Measurements from ENCODE around the gene ZMYND10. TPM values are rescaled to one million over a fixed set of nuclear protein-coding genes. Genes with fewer than 3 reads are reported as not detected.

ZMYND10 gene
- total and polyA plus RNA-seq, 2 experiments from 2014 or later = 0.29 to 0.31 TPM

DNA sequence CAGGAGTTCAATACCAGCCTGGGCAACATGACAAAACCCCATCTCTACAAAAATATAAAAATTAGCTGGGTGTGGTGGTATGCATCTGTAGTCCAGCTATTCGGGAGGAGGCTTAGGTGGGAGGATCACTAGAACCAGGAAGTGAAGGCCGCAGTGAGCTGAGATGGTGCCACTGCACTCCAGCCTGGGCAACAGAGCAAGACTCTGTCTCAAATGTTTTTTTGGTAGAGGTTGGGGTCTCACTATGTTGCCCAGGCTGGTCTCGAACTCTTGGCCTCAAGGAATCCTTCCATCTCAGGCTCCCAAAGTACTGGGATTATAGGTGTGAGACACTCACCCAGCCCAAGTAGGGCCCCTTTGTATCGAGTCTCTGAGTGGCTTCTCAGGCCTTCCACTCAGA, 51.4 kb downstream of the ZMYND10 start:
- H3K4me1 Mint-ChIP-seq = peaks cover 14% of the 10 kb centered on the region
- peaks cover 23% of the 10 kb centered on the region for H3K36me3 Mint-ChIP-seq (ENCODE audit: low read depth)
- ATAC-seq (no peak), DNase-seq (ENCODE audit: low spot score) (no peak)
- Histone ChIP-seq H2AFZ (no peak overlapping the region), H3K4me3 (no peak overlapping the region), H3K27ac (ENCODE audit: low read depth) (no peak overlapping the region), H3K4me1 (ENCODE audit: insufficient read depth) (peaks cover 11% of the 10 kb centered on the region), H3K9me2 (ENCODE audit: insufficient read depth) (no peaks in the 10 kb centered on the region), H3K4me2 (no peak overlapping the region), H4K20me1 (replicated peaks; ENCODE audit: insufficient read depth) (no peaks in the 10 kb centered on the region), H3F3A (replicated peaks; ENCODE audit: low read depth) (0 out of 2 replicates have a peak, but pooled peaks cover 3% of the 10 kb centered on the region), H3K36me3 (ENCODE audit: insufficient read depth) (no peaks in the 10 kb centered on the region; the same call in 1 of the 2 replicates), H3K27me3 (ENCODE audit: insufficient read depth) (no peaks in the 10 kb centered on the region), H3K79me2 (replicated peaks; ENCODE audit: insufficient read depth) (peaks cover 17% of the 10 kb centered on the region)
- no peak for TF ChIP-seq POLR2AphosphoS5 (IDR thresholded peaks at IDR 0.05; ENCODE audit: low read depth)
- no peak for TF ChIP-seq EZH2 (IDR thresholded peaks at IDR 0.05; ENCODE audit: low read depth, unreplicated experiment)
- TF ChIP-seq, protein P1, sequence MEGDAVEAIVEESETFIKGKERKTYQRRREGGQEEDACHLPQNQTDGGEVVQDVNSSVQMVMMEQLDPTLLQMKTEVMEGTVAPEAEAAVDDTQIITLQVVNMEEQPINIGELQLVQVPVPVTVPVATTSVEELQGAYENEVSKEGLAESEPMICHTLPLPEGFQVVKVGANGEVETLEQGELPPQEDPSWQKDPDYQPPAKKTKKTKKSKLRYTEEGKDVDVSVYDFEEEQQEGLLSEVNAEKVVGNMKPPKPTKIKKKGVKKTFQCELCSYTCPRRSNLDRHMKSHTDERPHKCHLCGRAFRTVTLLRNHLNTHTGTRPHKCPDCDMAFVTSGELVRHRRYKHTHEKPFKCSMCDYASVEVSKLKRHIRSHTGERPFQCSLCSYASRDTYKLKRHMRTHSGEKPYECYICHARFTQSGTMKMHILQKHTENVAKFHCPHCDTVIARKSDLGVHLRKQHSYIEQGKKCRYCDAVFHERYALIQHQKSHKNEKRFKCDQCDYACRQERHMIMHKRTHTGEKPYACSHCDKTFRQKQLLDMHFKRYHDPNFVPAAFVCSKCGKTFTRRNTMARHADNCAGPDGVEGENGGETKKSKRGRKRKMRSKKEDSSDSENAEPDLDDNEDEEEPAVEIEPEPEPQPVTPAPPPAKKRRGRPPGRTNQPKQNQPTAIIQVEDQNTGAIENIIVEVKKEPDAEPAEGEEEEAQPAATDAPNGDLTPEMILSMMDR (conservative IDR thresholded peaks at IDR 0.05; ENCODE audit: low read depth in 2 of 2) = no peak
- TF ChIP-seq, protein P2, sequence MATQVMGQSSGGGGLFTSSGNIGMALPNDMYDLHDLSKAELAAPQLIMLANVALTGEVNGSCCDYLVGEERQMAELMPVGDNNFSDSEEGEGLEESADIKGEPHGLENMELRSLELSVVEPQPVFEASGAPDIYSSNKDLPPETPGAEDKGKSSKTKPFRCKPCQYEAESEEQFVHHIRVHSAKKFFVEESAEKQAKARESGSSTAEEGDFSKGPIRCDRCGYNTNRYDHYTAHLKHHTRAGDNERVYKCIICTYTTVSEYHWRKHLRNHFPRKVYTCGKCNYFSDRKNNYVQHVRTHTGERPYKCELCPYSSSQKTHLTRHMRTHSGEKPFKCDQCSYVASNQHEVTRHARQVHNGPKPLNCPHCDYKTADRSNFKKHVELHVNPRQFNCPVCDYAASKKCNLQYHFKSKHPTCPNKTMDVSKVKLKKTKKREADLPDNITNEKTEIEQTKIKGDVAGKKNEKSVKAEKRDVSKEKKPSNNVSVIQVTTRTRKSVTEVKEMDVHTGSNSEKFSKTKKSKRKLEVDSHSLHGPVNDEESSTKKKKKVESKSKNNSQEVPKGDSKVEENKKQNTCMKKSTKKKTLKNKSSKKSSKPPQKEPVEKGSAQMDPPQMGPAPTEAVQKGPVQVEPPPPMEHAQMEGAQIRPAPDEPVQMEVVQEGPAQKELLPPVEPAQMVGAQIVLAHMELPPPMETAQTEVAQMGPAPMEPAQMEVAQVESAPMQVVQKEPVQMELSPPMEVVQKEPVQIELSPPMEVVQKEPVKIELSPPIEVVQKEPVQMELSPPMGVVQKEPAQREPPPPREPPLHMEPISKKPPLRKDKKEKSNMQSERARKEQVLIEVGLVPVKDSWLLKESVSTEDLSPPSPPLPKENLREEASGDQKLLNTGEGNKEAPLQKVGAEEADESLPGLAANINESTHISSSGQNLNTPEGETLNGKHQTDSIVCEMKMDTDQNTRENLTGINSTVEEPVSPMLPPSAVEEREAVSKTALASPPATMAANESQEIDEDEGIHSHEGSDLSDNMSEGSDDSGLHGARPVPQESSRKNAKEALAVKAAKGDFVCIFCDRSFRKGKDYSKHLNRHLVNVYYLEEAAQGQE (IDR thresholded peaks at IDR 0.05; ENCODE audit: unreplicated experiment) = no peak
- TF ChIP-seq ZNF114 (CRISPR knock-in tag; IDR thresholded peaks at IDR 0.05) = no peak
- no peak for TF ChIP-seq JUNB (IDR thresholded peaks at IDR 0.05; ENCODE audit: unreplicated experiment)
- no peak for TF ChIP-seq CREB1 (CRISPR knock-in tag; IDR thresholded peaks at IDR 0.05; ENCODE audit: low read depth)
- no peak for TF ChIP-seq EZH2phosphoT487 (IDR thresholded peaks at IDR 0.05; ENCODE audit: unreplicated experiment)
- no peak for TF ChIP-seq NANOG (IDR thresholded peaks at IDR 0.05; ENCODE audit: borderline replicate concordance)
- TF ChIP-seq ZNF331 (CRISPR knock-in tag; IDR thresholded peaks at IDR 0.05; ENCODE audit: low read depth) = no peak
- TF ChIP-seq STAT1 (IDR thresholded peaks at IDR 0.05; ENCODE audit: unreplicated experiment) = no peak
- TF ChIP-seq, protein P3, sequence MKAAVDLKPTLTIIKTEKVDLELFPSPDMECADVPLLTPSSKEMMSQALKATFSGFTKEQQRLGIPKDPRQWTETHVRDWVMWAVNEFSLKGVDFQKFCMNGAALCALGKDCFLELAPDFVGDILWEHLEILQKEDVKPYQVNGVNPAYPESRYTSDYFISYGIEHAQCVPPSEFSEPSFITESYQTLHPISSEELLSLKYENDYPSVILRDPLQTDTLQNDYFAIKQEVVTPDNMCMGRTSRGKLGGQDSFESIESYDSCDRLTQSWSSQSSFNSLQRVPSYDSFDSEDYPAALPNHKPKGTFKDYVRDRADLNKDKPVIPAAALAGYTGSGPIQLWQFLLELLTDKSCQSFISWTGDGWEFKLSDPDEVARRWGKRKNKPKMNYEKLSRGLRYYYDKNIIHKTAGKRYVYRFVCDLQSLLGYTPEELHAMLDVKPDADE (IDR thresholded peaks at IDR 0.05) = no peak
- TF ChIP-seq, protein P4, sequence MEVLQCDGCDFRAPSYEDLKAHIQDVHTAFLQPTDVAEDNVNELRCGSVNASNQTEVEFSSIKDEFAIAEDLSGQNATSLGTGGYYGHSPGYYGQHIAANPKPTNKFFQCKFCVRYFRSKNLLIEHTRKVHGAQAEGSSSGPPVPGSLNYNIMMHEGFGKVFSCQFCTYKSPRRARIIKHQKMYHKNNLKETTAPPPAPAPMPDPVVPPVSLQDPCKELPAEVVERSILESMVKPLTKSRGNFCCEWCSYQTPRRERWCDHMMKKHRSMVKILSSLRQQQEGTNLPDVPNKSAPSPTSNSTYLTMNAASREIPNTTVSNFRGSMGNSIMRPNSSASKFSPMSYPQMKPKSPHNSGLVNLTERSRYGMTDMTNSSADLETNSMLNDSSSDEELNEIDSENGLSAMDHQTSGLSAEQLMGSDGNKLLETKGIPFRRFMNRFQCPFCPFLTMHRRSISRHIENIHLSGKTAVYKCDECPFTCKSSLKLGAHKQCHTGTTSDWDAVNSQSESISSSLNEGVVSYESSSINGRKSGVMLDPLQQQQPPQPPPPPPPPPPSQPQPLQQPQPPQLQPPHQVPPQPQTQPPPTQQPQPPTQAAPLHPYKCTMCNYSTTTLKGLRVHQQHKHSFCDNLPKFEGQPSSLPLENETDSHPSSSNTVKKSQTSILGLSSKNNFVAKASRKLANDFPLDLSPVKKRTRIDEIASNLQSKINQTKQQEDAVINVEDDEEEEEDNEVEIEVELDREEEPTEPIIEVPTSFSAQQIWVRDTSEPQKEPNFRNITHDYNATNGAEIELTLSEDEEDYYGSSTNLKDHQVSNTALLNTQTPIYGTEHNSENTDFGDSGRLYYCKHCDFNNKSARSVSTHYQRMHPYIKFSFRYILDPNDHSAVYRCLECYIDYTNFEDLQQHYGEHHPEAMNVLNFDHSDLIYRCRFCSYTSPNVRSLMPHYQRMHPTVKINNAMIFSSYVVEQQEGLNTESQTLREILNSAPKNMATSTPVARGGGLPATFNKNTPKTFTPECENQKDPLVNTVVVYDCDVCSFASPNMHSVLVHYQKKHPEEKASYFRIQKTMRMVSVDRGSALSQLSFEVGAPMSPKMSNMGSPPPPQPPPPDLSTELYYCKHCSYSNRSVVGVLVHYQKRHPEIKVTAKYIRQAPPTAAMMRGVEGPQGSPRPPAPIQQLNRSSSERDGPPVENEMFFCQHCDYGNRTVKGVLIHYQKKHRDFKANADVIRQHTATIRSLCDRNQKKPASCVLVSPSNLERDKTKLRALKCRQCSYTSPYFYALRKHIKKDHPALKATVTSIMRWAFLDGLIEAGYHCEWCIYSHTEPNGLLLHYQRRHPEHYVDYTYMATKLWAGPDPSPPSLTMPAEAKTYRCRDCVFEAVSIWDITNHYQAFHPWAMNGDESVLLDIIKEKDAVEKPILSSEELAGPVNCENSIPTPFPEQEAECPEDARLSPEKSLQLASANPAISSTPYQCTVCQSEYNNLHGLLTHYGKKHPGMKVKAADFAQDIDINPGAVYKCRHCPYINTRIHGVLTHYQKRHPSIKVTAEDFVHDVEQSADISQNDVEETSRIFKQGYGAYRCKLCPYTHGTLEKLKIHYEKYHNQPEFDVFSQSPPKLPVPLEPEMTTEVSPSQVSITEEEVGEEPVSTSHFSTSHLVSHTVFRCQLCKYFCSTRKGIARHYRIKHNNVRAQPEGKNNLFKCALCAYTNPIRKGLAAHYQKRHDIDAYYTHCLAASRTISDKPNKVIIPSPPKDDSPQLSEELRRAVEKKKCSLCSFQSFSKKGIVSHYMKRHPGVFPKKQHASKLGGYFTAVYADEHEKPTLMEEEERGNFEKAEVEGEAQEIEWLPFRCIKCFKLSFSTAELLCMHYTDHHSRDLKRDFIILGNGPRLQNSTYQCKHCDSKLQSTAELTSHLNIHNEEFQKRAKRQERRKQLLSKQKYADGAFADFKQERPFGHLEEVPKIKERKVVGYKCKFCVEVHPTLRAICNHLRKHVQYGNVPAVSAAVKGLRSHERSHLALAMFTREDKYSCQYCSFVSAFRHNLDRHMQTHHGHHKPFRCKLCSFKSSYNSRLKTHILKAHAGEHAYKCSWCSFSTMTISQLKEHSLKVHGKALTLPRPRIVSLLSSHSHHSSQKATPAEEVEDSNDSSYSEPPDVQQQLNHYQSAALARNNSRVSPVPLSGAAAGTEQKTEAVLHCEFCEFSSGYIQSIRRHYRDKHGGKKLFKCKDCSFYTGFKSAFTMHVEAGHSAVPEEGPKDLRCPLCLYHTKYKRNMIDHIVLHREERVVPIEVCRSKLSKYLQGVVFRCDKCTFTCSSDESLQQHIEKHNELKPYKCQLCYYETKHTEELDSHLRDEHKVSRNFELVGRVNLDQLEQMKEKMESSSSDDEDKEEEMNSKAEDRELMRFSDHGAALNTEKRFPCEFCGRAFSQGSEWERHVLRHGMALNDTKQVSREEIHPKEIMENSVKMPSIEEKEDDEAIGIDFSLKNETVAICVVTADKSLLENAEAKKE (CRISPR knock-in tag; IDR thresholded peaks at IDR 0.05) = no peak
- no peaks in the 10 kb centered on the region for H3K9me3 Mint-ChIP-seq
- no peak overlapping the region for H3K4me3 Mint-ChIP-seq
- no peak overlapping the region for H3K27ac Mint-ChIP-seq
- H3K27me3 Mint-ChIP-seq (ENCODE audit: insufficient read depth, low read depth, poor library complexity) = peaks cover 12% of the 10 kb centered on the region

All from GM23338 (cell line).